Peyer's patch (tissue), 4 donors: ENCODE measurements around the gene THSD7A. TPM values are rescaled to one million over a fixed set of nuclear protein-coding genes. Genes with fewer than 3 reads are reported as not detected.

Experiments
- DNase-seq, 3 donors: peaks; one replicate each; pipeline ENCODE4 v3.0.0-alpha.2; 2017 to 2019
- H3K27ac ChIP-seq, 4 donors: fragments of 200-600 bp; sonication (generic); one replicate each; pipeline ENCODE4 v1.5.1; 2016 to 2019
- H3K27me3 ChIP-seq, 2 donors: fragments of 200-600 bp; sonication (generic); one replicate each; pipeline ENCODE4 v1.5.1; 2019
- H3K36me3 ChIP-seq, 3 donors: fragments of 200-600 bp; sonication (generic); one replicate each; pipeline ENCODE4 v1.5.1; 2016 to 2019
- H3K4me1 ChIP-seq, 4 donors: fragments of 200-600 bp; sonication (generic); one replicate each; pipeline ENCODE4 v1.5.1; 2016 to 2019
- H3K4me3 ChIP-seq, 4 donors: fragments of 200-600 bp; sonication (generic); 1 replicate in 3 of 4; 2 replicates in 1 of 4; pipeline ENCODE4 v1.5.1; 2016 to 2019; ENCODE audit warnings: mild to moderate bottlenecking in 1 of 4
- H3K9me3 ChIP-seq, 4 donors: fragments of 200-600 bp; sonication (generic); one replicate each; pipeline ENCODE4 v1.5.1; 2016 to 2019; ENCODE audit warnings: mild to moderate bottlenecking in 1 of 4
- CTCF ChIP-seq, 6 experiments: fragments of 450-650 bp in 4 of 6; fragments of 200-600 bp in 2 of 6; sonication (generic) in 1 of 6; IDR thresholded peaks; one replicate each; pipeline ENCODE4 v1.5.1; 2017 to 2019; ENCODE audit warnings: antibody characterized with exemption in 6 of 6, mild to moderate bottlenecking in 3 of 6, moderate library complexity in 1 of 6
- POLR2A ChIP-seq, 2 donors: fragments of 450-650 bp; IDR thresholded peaks; one replicate each; pipeline ENCODE4 v1.5.1; 2017; ENCODE audit warnings: antibody characterized with exemption in 2 of 2, mild to moderate bottlenecking in 2 of 2, moderate library complexity in 2 of 2
- total RNA-seq, 4 donors: library from RNA; depleted of rRNA; stranded (reverse); fragments of >200 nt; gene quantifications; one replicate each; pipeline ENCODE4 v1.1.0, GENCODE V29; 2016

The THSD7A gene
- total RNA-seq, 4 donors from 2014 or later = 0.53 to 4.1 (median 2.1) TPM

- TF ChIP-seq POLR2A (IDR thresholded peaks at IDR 0.05) (no peak), CTCF (IDR thresholded peaks at IDR 0.05) (no peak)
- H3K27me3 ChIP-seq = no peaks in the 10 kb centered on the region
- H3K4me3 ChIP-seq = no peak overlapping the region
- no peak overlapping the region for H3K27ac ChIP-seq
- H3K36me3 ChIP-seq = no peaks in the 10 kb centered on the region
- no peak for DNase-seq
- no peaks in the 10 kb centered on the region for H3K9me3 ChIP-seq
- no peaks in the 10 kb centered on the region for H3K4me1 ChIP-seq
Measured at GRCh38 chr7:11702938-11703337, 129.1 kb downstream of the THSD7A start.

GRCh38 chr7:11701829-11702560 is 130.0 kb downstream of the THSD7A start:
- Histone ChIP-seq H3K4me3 (no peak overlapping the region), H3K27ac (no peak overlapping the region), H3K4me1 (no peaks in the 10 kb centered on the region), H3K36me3 (no peaks in the 10 kb centered on the region), H3K9me3 (no peaks in the 10 kb centered on the region), H3K27me3 (no peaks in the 10 kb centered on the region)
- no peak for TF ChIP-seq POLR2A (IDR thresholded peaks at IDR 0.05)
- TF ChIP-seq CTCF (IDR thresholded peaks at IDR 0.05) = no peak
- DNase-seq = no peak

GRCh38 chr7:11699666-11700065 is 132.3 kb downstream of the THSD7A start:
- no peaks in the 10 kb centered on the region for H3K36me3 ChIP-seq
- no peaks in the 10 kb centered on the region for H3K9me3 ChIP-seq
- no peaks in the 10 kb centered on the region for H3K27me3 ChIP-seq
- TF ChIP-seq CTCF (IDR thresholded peaks at IDR 0.05) = no peak
- no peak for TF ChIP-seq POLR2A (IDR thresholded peaks at IDR 0.05)
- no peak overlapping the region for H3K4me3 ChIP-seq
- H3K4me1 ChIP-seq = no peaks in the 10 kb centered on the region
- no peak for DNase-seq
- H3K27ac ChIP-seq = no peak overlapping the region

GRCh38 chr7:11698384-11698871 is 133.6 kb downstream of the THSD7A start:
- H3K9me3 ChIP-seq = no peaks in the 10 kb centered on the region
- no peak overlapping the region for H3K27ac ChIP-seq
- TF ChIP-seq CTCF (IDR thresholded peaks at IDR 0.05) (no peak), POLR2A (IDR thresholded peaks at IDR 0.05) (no peak)

GRCh38 chr7:11690395-11690794 is 141.6 kb downstream of the THSD7A start:
- Histone ChIP-seq H3K4me1 (no peaks in the 10 kb centered on the region), H3K36me3 (no peaks in the 10 kb centered on the region), H3K4me3 (no peak overlapping the region), H3K9me3 (no peaks in the 10 kb centered on the region), H3K27me3 (no peaks in the 10 kb centered on the region), H3K27ac (no peak overlapping the region)
- TF ChIP-seq POLR2A (IDR thresholded peaks at IDR 0.05) (no peak), CTCF (IDR thresholded peaks at IDR 0.05) (no peak)
- no peak for DNase-seq

More at GRCh38 chr7:11698384-11698871, 133.6 kb downstream of the THSD7A start:
- H3K4me3 ChIP-seq = no peak overlapping the region
- H3K36me3 ChIP-seq = no peaks in the 10 kb centered on the region
- no peaks in the 10 kb centered on the region for H3K27me3 ChIP-seq
- DNase-seq = no peak
- no peaks in the 10 kb centered on the region for H3K4me1 ChIP-seq
